GM18861 (cell line): ENCODE data around the gene ZNF680.
"Not testable (repeated sequence)": the region's sequence is repeated elsewhere in the genome, so short reads cannot be mapped to it uniquely, and the experiment has no call there.

Experiments used
- ATAC-seq: cut with Tn5 transposase; IDR thresholded peaks from one replicate; pipeline ENCODE4 v1.9.1; 2021; ENCODE audit not compliant: unreplicated experiment

Gene ZNF680

GRCh38 chr7:64562626-64563278 is at the start of gene ZNF680:
Gene ZNF680 (minus strand): TSS chr7:64563071. CDS start chr7:64562954, 117 bp downstream.
- ATAC-seq, result peak; percentile 100

GRCh38 chr7:64612452-64612851 is 49.6 kb upstream of the ZNF680 start:
- no peak for ATAC-seq

GRCh38 chr7:64611717-64612116 is 48.8 kb upstream of the ZNF680 start:
- ATAC-seq, result no peak

GRCh38 chr7:64610997-64611396 is 48.1 kb upstream of the ZNF680 start:
- ATAC-seq, result no peak

GRCh38 chr7:64608116-64608910 is 45.4 kb upstream of the ZNF680 start:
- ATAC-seq, result no peak

GRCh38 chr7:64606385-64606784 is 43.5 kb upstream of the ZNF680 start:
- no peak for ATAC-seq

- no peak for ATAC-seq
Observed at GRCh38 chr7:64603271-64603670, 40.4 kb upstream of the ZNF680 start.

- ATAC-seq, result no peak
Observed at GRCh38 chr7:64602518-64602917, 39.6 kb upstream of the ZNF680 start.

GRCh38 chr7:64602086-64602485 is 39.2 kb upstream of the ZNF680 start:
- ATAC-seq, result no peak

- ATAC-seq, result no peak
Observed at GRCh38 chr7:64599359-64599758, 36.5 kb upstream of the ZNF680 start.

- ATAC-seq, result no peak
Observed at GRCh38 chr7:64590971-64591370, 28.1 kb upstream of the ZNF680 start.

- no peak for ATAC-seq
Observed at GRCh38 chr7:64581926-64582894, 19.3 kb upstream of the ZNF680 start.

GRCh38 chr7:64581391-64581790 is 18.5 kb upstream of the ZNF680 start:
- ATAC-seq, result no peak

- no peak for ATAC-seq
Observed at GRCh38 chr7:64574540-64575099, 11.7 kb upstream of the ZNF680 start.

- not testable (repeated sequence) for ATAC-seq
Observed at GRCh38 chr7:64570284-64570605, 7.4 kb upstream of the ZNF680 start.

GRCh38 chr7:64569372-64570283 is 6.8 kb upstream of the ZNF680 start:
- not testable (repeated sequence) for ATAC-seq

GRCh38 chr7:64562256-64562625 is 630 bp downstream of the ZNF680 start:
- no peak for ATAC-seq

- ATAC-seq, result no peak
Observed at GRCh38 chr7:64559206-64559605, 3.7 kb downstream of the ZNF680 start.

- no peak for ATAC-seq
Observed at GRCh38 chr7:64558781-64559180, 4.1 kb downstream of the ZNF680 start.

GRCh38 chr7:64558323-64558705 is 4.6 kb downstream of the ZNF680 start:
- ATAC-seq, result no peak
